Lower leg skin (tissue), 4 donors: ENCODE data around the gene PEX5L. TPM values are rescaled to one million over a fixed set of nuclear protein-coding genes. Genes with fewer than 3 reads are reported as not detected.

Experiments
- DNase-seq, 2 donors: peaks; one replicate each; pipeline ENCODE4 v3.0.0-alpha.2; 2019; ENCODE audit warnings: low spot score in 2 of 2
- H3K4me3 ChIP-seq: fragments of 200-600 bp; sonication (generic); 2 replicates; pipeline ENCODE4 v1.5.1; 2017; ENCODE audit warnings: mild to moderate bottlenecking, low read depth; ENCODE audit not compliant: poor library complexity, severe bottlenecking
- CTCF ChIP-seq, 3 donors: fragments of 450-650 bp; IDR thresholded peaks; one replicate each; pipeline ENCODE4 v1.5.1; 2016; ENCODE audit warnings: antibody characterized with exemption in 3 of 3, mild to moderate bottlenecking in 3 of 3, moderate library complexity in 2 of 3
- POLR2A ChIP-seq, 2 donors: fragments of 450-650 bp; IDR thresholded peaks; one replicate each; pipeline ENCODE4 v1.6.1; 2016 to 2017; ENCODE audit warnings: antibody characterized with exemption in 2 of 2, mild to moderate bottlenecking in 1 of 2, moderate library complexity in 1 of 2
- WGBS, 2 donors: methylation state at CpG; one replicate each; pipeline ENCODE4 v1.1.5; 2018; 5-methylcytosine and 5-hydroxymethylcytosine counted together
- intact Hi-C: fragments of 100-400 bp; cut with DNase I; formaldehyde crosslinking; loops from one replicate; pipeline ENCODE4 v1.15.0; 2023; ENCODE audit warnings: low total_unique reads
- total RNA-seq, 4 donors: library from RNA; depleted of rRNA; stranded (reverse); fragments of >200 nt; gene quantifications; one replicate each; pipeline ENCODE4 v1.1.0, GENCODE V29; 2016

PEX5L gene
- total RNA-seq, 4 donors from 2014 or later: not detected

- 75 to 76% methylated on average over 6 of the region's 6 CpGs for whole genome bisulfite sequencing, 2 donors
- DNase-seq: no peak
- no peak overlapping the region for H3K4me3 ChIP-seq
- no peak for TF ChIP-seq CTCF (IDR thresholded peaks at IDR 0.05)
- no peak for TF ChIP-seq POLR2A (IDR thresholded peaks at IDR 0.05)
- intact Hi-C loops: no loop called here
These were observed 285.9 kb downstream of the PEX5L start for GRCh38 chr3:179750720-179751328.

- DNase-seq: no peak
- TF ChIP-seq CTCF (IDR thresholded peaks at IDR 0.05): no peak
- TF ChIP-seq POLR2A (IDR thresholded peaks at IDR 0.05): no peak
- 80 to 81% methylated on average over 5 of the region's 5 CpGs for whole genome bisulfite sequencing, 2 donors
- intact Hi-C loops: no loop called here
- no peak overlapping the region for H3K4me3 ChIP-seq
These were observed 291.0 kb downstream of the PEX5L start for GRCh38 chr3:179745716-179746115.

GRCh38 chr3:179745079-179745478 is 291.7 kb downstream of the PEX5L start:
- TF ChIP-seq POLR2A (IDR thresholded peaks at IDR 0.05) (no peak), CTCF (IDR thresholded peaks at IDR 0.05) (no peak)
- H3K4me3 ChIP-seq: no peak overlapping the region
- DNase-seq: no peak
- WGBS, 2 donors: 82 to 87% methylated on average over 4 of the region's 4 CpGs
- intact Hi-C loops: no loop called here
